K562 (cell line): ENCODE results near the gene ERLEC1. TPM values are rescaled to one million over a fixed set of nuclear protein-coding genes. Genes with fewer than 3 reads are reported as not detected.
A peak's percentile ranks its signal among the peaks of the same experiment; 100 is the strongest.

Experiments used
- ATAC-seq: fragments of 200-7000 bp; cut with Tn5 transposase; 3 replicates; pipeline ENCODE4 v1.9.1; 2020; ENCODE audit warnings: moderate library complexity
- BruUV-seq: library from RNA; stranded (reverse); fragments of 400-500 nt; replicated peaks from 2 replicates; lab custom pipeline; 2021; lab: Mats Ljungman, UMichigan
- CTCF ChIA-PET: fragments of 300-600 bp; formaldehyde crosslinking; extraction: SDS; loops from one replicate; lab custom pipeline; 2021; ENCODE audit warnings: low intra/inter-chr PET ratio; lab: Yijun Ruan, JAX
- POLR2A ChIA-PET: fragments of 300-600, 350-650 bp; sonication (Branson Sonifier 250); formaldehyde crosslinking; extraction: SDS; loops from one replicate; lab custom pipeline; 2021; ENCODE audit warnings: antibody characterized with exemption, inconsistent platforms; lab: Yijun Ruan, JAX
- DNase-seq, 4 experiments: peaks; one replicate each; pipeline versions ENCODE4 v3.0.0 to v3.0.0-alpha.2; 2011 to 2018; ENCODE audit warnings: low spot score in 3 of 4, mixed read lengths in 3 of 4; ENCODE audit errors: extremely low read depth in 1 of 4
- FAIRE-seq: peaks from 2 replicates; lab custom pipeline; 2011; peaks lifted over from hg19 to GRCh38; lab: Jason Lieb, UNC
- H2AFZ ChIP-seq: 2 replicates; pipeline ENCODE4 v1.6.0; 2011; ENCODE audit warnings: low read depth, low read length, control low read depth, inconsistent platforms
- H3K27ac ChIP-seq: fragments of 200-600 bp; 3 replicates; pipeline ENCODE4 v1.8.0; 2011; ENCODE audit warnings: low read depth, mild to moderate bottlenecking, control low read depth, inconsistent platforms, low read length, moderate library complexity, mixed read lengths; ENCODE audit errors: extremely low read depth
- H3K27me3 ChIP-seq, 2 experiments: fragments of 300-600 bp in 1 of 2; 2 replicates in 1 of 2; 3 replicates in 1 of 2; pipeline versions ENCODE4 v1.6.0 to v1.8.0; 2011; ENCODE audit warnings: inconsistent platforms in 2 of 2, low read length in 2 of 2, mild to moderate bottlenecking in 1 of 2, mixed read lengths in 1 of 2, moderate library complexity in 1 of 2; ENCODE audit not compliant: control insufficient read depth in 2 of 2, insufficient read depth in 2 of 2
- H3K36me3 ChIP-seq: fragments of 300-600 bp; 3 replicates; pipeline ENCODE4 v1.8.0; 2011; ENCODE audit warnings: mild to moderate bottlenecking, low read length, inconsistent platforms; ENCODE audit not compliant: control insufficient read depth, insufficient read depth
- H3K4me1 ChIP-seq, 2 experiments: fragments of 200-600 bp in 1 of 2; replicated peaks in 1 of 2; 2 replicates in 1 of 2; 3 replicates in 1 of 2; pipeline versions ENCODE4 v1.5.1 to v1.8.0; 2011; ENCODE audit warnings: inconsistent platforms in 2 of 2, low read length in 2 of 2, mild to moderate bottlenecking in 1 of 2, mixed read lengths in 1 of 2, moderate library complexity in 1 of 2; ENCODE audit not compliant: control insufficient read depth in 2 of 2, insufficient read depth in 2 of 2
- H3K4me2 ChIP-seq: 2 replicates; pipeline ENCODE4 v1.6.1; 2011; ENCODE audit warnings: low read length, control low read depth, inconsistent platforms, mixed read lengths; ENCODE audit not compliant: insufficient read depth
- H3K4me3 ChIP-seq: fragments of 200-600 bp; sonication (generic), shearing (Covaris generic); 2 replicates; pipeline ENCODE4 v1.5.1; 2016; ENCODE audit warnings: control low read depth, inconsistent platforms
- H3K79me2 ChIP-seq: fragments of 200-600 bp; 3 replicates; pipeline ENCODE4 v1.8.0; 2011; ENCODE audit warnings: low read length, inconsistent platforms; ENCODE audit not compliant: control insufficient read depth, insufficient read depth
- H3K9ac ChIP-seq, 2 experiments: 2 replicates each; pipeline versions ENCODE4 v1.6.0 to v1.6.1; 2011; ENCODE audit warnings: low read depth in 2 of 2, low read length in 2 of 2, control low read depth in 1 of 2, inconsistent platforms in 1 of 2, mild to moderate bottlenecking in 1 of 2, mixed read lengths in 1 of 2; ENCODE audit not compliant: insufficient read depth in 1 of 2
- H3K9me1 ChIP-seq: one replicate; pipeline ENCODE4 v1.6.0; 2011; ENCODE audit warnings: inconsistent platforms, mild to moderate bottlenecking, low read length, moderate library complexity; ENCODE audit not compliant: control insufficient read depth, insufficient read depth
- H3K9me3 ChIP-seq: replicated peaks from 2 replicates; pipeline ENCODE4 v1.5.1; 2011; ENCODE audit warnings: low read depth, low read length, inconsistent platforms; ENCODE audit not compliant: control insufficient read depth, insufficient read depth
- H4K20me1 ChIP-seq: replicated peaks from 2 replicates; pipeline ENCODE4 v1.6.1; 2011; ENCODE audit warnings: low read length, inconsistent platforms, mixed read lengths; ENCODE audit not compliant: control insufficient read depth, insufficient read depth
- DACH1 ChIP-seq: fragments of 450-650 bp; IDR thresholded peaks from 2 replicates; pipeline ENCODE4 v1.6.1; 2018; ENCODE audit not compliant: partially characterized antibody
- HNRNPLL ChIP-seq: fragments of 200-400 bp; formaldehyde crosslinking; IDR thresholded peaks from 2 replicates; pipeline ENCODE4 v1.6.1; 2017; ENCODE audit warnings: low read length, low read depth, mild to moderate bottlenecking; ENCODE audit not compliant: poor library complexity, severe bottlenecking
- IRF2 ChIP-seq: sonication (generic); formaldehyde crosslinking; IDR thresholded peaks from 2 replicates; pipeline ENCODE4 v1.8.1; 2022; ENCODE audit warnings: mild to moderate bottlenecking, missing genetic modification reagents
- KAT2B ChIP-seq: IDR thresholded peaks from one replicate; pipeline ENCODE4 v1.6.1; 2012; ENCODE audit warnings: low read depth, mild to moderate bottlenecking, control low read depth, inconsistent platforms, low read length, moderate library complexity
- NR2C2 ChIP-seq, 2 experiments: fragments of 200-800 bp in 1 of 2; sonication (Bioruptor generic) in 1 of 2; sonication (generic) in 1 of 2; formaldehyde crosslinking in 1 of 2; IDR thresholded peaks; 2 replicates each; pipeline versions ENCODE4 v1.6.1 to v1.8.0; 2016 to 2022; ENCODE audit warnings: mild to moderate bottlenecking in 1 of 2, missing compliant biosample characterization in 1 of 2, missing genetic modification characterization in 1 of 2, missing genetic modification reagents in 1 of 2
- RHOXF2B ChIP-seq: fragments of 250-450 bp; sonication (Bioruptor Pico); conservative IDR thresholded peaks from 2 replicates; pipeline ENCODE4 v1.5.1; 2021
- SUPT5H ChIP-seq: fragments of 450-650 bp; IDR thresholded peaks from 2 replicates; pipeline ENCODE4 v1.6.1; 2016
- TAF1 ChIP-seq: IDR thresholded peaks from 2 replicates; pipeline ENCODE4 v1.6.1; 2011; ENCODE audit warnings: mild to moderate bottlenecking, low read length, moderate library complexity; ENCODE audit not compliant: insufficient read depth, control insufficient read depth, severe bottlenecking; ENCODE audit errors: extremely low read depth
- ZNF134 ChIP-seq: fragments of 250-450 bp; sonication (Bioruptor Pico); conservative IDR thresholded peaks from 2 replicates; pipeline ENCODE4 v1.4.0; 2020
- ZNF140 ChIP-seq: fragments of 250-450 bp; sonication (Bioruptor Pico); IDR thresholded peaks from 2 replicates; pipeline ENCODE4 v1.8.0; 2021; ENCODE audit warnings: moderate library complexity, mild to moderate bottlenecking, inconsistent platforms
- ZNF324 ChIP-seq: fragments of 250-450 bp; sonication (Bioruptor Pico); IDR thresholded peaks from 2 replicates; pipeline ENCODE4 v1.4.0; 2020; ENCODE audit warnings: mild to moderate bottlenecking
- ZNF79 ChIP-seq: fragments of 250-450 bp; sonication (Bioruptor Pico); IDR thresholded peaks from 2 replicates; pipeline ENCODE4 v1.4.0; 2020; ENCODE audit warnings: low read depth, mild to moderate bottlenecking, moderate library complexity
- ZSCAN32 ChIP-seq: fragments of 450-650 bp; formaldehyde crosslinking; IDR thresholded peaks from 2 replicates; pipeline ENCODE4 v1.4.0; 2020; ENCODE audit warnings: mild to moderate bottlenecking, moderate library complexity
- WGBS: fragments of 100-300 bp; shearing (Covaris generic); methylation state at CpG from one replicate; pipeline ENCODE4 v1.1.6; 2016; ENCODE audit warnings: low coverage, mixed read lengths; ENCODE audit not compliant: insufficient coverage; ENCODE audit errors: missing lambda C conversion rate; 5-methylcytosine and 5-hydroxymethylcytosine counted together
- in situ Hi-C: fragments of 300-500 bp; cut with MboI; formaldehyde crosslinking; loops from 4 replicates; pipeline ENCODE4 v1.15.0; 2018; ENCODE audit warnings: inconsistent platforms, mixed read lengths
- intact Hi-C: fragments of 100-400 bp; cut with micrococcal nuclease; formaldehyde crosslinking; loops from 2 replicates; pipeline ENCODE4 v1.14.2; 2022
- polyA plus RNA-seq, 8 experiments: library from polyadenylated mRNA; depleted of rRNA in 4 of 8; stranded (reverse) in 5 of 8; unstranded in 3 of 8; fragments of >200 nt; fragmentation: Nextera tagmentation in 2 of 8; fragmentation: Illumina TruSeq in 1 of 8; extraction: Ambion mirVana in 2 of 8; extraction: Trizol in 1 of 8; gene quantifications; 2 replicates each; pipeline versions ENCODE4 v1.2.1 to v1.2.3, GENCODE V29; 2011 to 2014; ENCODE audit warnings: inconsistent platforms in 1 of 8, missing spikeins in 1 of 8
- total RNA-seq, 7 experiments: library from RNA; depleted of rRNA in 6 of 7; stranded (reverse); fragments of >200 nt in 6 of 7; fragmentation: Illumina TruSeq in 2 of 7; extraction: Trizol in 2 of 7; gene quantifications; 2 replicates each; pipeline versions ENCODE4 v1.2.1 to v1.2.3, GENCODE V29; 2011 to 2021; ENCODE audit warnings: low replicate concordance in 1 of 7
- TF ChIP-seq, protein P1 (sequence below): fragments of 450-650 bp; formaldehyde crosslinking; IDR thresholded peaks from 2 replicates; pipeline ENCODE4 v1.4.0; 2020; ENCODE audit warnings: mild to moderate bottlenecking, moderate library complexity
- TF ChIP-seq, protein P2 (sequence below): fragments of 250-450 bp; sonication (Bioruptor Pico); IDR thresholded peaks from 2 replicates; pipeline ENCODE4 v1.5.0; 2021; ENCODE audit warnings: mild to moderate bottlenecking, borderline replicate concordance
- TF ChIP-seq, protein P3 (sequence below): fragments of 450-650 bp; formaldehyde crosslinking; conservative IDR thresholded peaks from 2 replicates; pipeline ENCODE4 v1.4.0; 2022; ENCODE audit warnings: mild to moderate bottlenecking, missing genetic modification characterization

ERLEC1 gene
- total and polyA plus RNA-seq, 9 of the 15 experiments (the other 6 are each of a cell fraction or from before 2014, with no cell fraction given): 12.0 to 41.6 (median 30.6) TPM

DNA sequence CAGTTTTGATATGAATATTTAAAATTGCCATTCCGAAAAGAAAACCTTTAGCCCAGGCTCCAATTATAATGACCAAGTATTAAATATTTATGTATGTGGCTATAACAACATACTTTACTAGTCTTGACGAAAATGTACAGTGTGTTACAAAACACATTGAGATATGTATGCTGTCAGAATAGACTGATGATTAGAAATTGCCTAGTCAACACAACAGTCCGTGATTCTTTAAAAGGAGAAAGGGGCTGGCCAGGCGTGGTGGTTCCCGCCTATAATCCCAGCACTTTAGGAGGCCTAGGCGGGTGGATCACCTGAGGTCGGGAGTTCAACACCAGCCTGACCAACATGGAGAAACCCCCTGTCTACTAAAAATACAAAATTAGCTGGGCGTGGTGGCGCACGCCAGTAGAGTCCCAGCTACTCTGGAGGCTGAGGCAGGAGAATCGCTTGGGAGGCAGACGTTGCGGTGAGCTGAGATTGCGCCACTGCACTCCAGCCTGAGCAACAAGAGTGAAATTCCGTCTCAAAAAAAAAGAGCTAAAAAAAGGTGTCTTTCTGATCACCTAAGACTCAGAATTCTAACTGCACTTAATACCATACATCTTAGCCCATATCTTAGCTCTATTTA lies 17.4 kb upstream of the ERLEC1 start:
- Histone ChIP-seq H3K4me1 (peaks cover 0 to 34% of the 10 kb centered on the region in 2 experiments; a peak in 3 of 5 replicates), H3K9me1 (no peaks in the 10 kb centered on the region), H3K36me3 (peaks cover 19% of the 10 kb centered on the region), H3K4me3 (peak overlapping the region; percentile 62; the same call in 1 of the 2 replicates), H3K4me2 (peak overlapping the region; percentile 83), H2AFZ (0 out of 2 replicates have a peak overlapping the region, but pooled peaks have one; percentile 12), H3K27me3 (no peaks in the 10 kb centered on the region), H4K20me1 (no peaks in the 10 kb centered on the region; the same call in 1 of the 2 replicates), H3K9ac (peak overlapping the region; percentile 65 to 83; a peak in 3 of 4 replicates), H3K9me3 (no peaks in the 10 kb centered on the region), H3K79me2 (peaks cover 80% of the 10 kb centered on the region), H3K27ac (peak overlapping the region; percentile 11; the same call in 1 of the 3 replicates)
- no peak for FAIRE-seq
- ChIA-PET CTCF (no interaction called here), POLR2A (interaction anchor here (1.5 to 4.3 kb wide), 3 partner anchors 8 to 136 kb away, joined by 6 to 45 read pairs (median 32); partner anchors contain the start of genes ASB3 and ERLEC1)
- BruUV-seq: no TSS peak
- in situ Hi-C loops: no loop called here
- DNase-seq: peak in 2 of 4 experiments; percentile 28 to 52
- intact Hi-C loops: loop anchor here (5.0 kb wide), 1 partner anchor 102 kb away; no protein-coding TSS in a partner anchor
- 10% methylated on average over 15 of the region's 15 CpGs for WGBS
- ATAC-seq: peak; percentile 47
- TF ChIP-seq IRF2 (no peak), SUPT5H (no peak), ZNF324 (CRISPR knock-in tag) (no peak), NR2C2 (CRISPR knock-in tag; IDR thresholded peaks at IDR 0.05) (no peak), NR2C2 (tag; IDR thresholded peaks at IDR 0.05) (no peak), ZSCAN32 (no peak), ZNF134 (CRISPR knock-in tag) (no peak), DACH1 (no peak), HNRNPLL (peak; percentile 78), RHOXF2B (CRISPR knock-in tag) (no peak), TAF1 (no peak), ZNF79 (CRISPR knock-in tag) (no peak), ZNF140 (CRISPR knock-in tag) (no peak), KAT2B (no peak)
- TF ChIP-seq, protein P1, sequence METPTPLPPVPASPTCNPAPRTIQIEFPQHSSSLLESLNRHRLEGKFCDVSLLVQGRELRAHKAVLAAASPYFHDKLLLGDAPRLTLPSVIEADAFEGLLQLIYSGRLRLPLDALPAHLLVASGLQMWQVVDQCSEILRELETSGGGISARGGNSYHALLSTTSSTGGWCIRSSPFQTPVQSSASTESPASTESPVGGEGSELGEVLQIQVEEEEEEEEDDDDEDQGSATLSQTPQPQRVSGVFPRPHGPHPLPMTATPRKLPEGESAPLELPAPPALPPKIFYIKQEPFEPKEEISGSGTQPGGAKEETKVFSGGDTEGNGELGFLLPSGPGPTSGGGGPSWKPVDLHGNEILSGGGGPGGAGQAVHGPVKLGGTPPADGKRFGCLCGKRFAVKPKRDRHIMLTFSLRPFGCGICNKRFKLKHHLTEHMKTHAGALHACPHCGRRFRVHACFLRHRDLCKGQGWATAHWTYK (CRISPR knock-in tag): no peak
- TF ChIP-seq, protein P2, sequence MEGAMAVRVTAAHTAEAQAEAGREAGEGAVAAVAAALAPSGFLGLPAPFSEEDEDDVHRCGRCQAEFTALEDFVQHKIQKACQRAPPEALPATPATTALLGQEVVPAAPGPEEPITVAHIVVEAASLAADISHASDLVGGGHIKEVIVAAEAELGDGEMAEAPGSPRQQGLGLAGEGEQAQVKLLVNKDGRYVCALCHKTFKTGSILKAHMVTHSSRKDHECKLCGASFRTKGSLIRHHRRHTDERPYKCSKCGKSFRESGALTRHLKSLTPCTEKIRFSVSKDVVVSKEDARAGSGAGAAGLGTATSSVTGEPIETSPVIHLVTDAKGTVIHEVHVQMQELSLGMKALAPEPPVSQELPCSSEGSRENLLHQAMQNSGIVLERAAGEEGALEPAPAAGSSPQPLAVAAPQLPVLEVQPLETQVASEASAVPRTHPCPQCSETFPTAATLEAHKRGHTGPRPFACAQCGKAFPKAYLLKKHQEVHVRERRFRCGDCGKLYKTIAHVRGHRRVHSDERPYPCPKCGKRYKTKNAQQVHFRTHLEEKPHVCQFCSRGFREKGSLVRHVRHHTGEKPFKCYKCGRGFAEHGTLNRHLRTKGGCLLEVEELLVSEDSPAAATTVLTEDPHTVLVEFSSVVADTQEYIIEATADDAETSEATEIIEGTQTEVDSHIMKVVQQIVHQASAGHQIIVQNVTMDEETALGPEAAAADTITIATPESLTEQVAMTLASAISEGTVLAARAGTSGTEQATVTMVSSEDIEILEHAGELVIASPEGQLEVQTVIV (CRISPR knock-in tag): no peak
- TF ChIP-seq, protein P3, sequence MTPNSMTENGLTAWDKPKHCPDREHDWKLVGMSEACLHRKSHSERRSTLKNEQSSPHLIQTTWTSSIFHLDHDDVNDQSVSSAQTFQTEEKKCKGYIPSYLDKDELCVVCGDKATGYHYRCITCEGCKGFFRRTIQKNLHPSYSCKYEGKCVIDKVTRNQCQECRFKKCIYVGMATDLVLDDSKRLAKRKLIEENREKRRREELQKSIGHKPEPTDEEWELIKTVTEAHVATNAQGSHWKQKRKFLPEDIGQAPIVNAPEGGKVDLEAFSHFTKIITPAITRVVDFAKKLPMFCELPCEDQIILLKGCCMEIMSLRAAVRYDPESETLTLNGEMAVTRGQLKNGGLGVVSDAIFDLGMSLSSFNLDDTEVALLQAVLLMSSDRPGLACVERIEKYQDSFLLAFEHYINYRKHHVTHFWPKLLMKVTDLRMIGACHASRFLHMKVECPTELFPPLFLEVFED: no peak
